OCI-M2 (cell line): ENCODE data around the gene RCBTB1.
"Not testable (repeated sequence)": the region's sequence is repeated elsewhere in the genome, so short reads cannot be mapped to it uniquely, and the experiment has no call there.

Experiments used
- DNase-seq: peaks from one replicate; lab custom pipeline; 2025; ENCODE audit not compliant: unreplicated experiment; lab: John Stamatoyannopoulos, UW

RCBTB1 gene

DNA sequence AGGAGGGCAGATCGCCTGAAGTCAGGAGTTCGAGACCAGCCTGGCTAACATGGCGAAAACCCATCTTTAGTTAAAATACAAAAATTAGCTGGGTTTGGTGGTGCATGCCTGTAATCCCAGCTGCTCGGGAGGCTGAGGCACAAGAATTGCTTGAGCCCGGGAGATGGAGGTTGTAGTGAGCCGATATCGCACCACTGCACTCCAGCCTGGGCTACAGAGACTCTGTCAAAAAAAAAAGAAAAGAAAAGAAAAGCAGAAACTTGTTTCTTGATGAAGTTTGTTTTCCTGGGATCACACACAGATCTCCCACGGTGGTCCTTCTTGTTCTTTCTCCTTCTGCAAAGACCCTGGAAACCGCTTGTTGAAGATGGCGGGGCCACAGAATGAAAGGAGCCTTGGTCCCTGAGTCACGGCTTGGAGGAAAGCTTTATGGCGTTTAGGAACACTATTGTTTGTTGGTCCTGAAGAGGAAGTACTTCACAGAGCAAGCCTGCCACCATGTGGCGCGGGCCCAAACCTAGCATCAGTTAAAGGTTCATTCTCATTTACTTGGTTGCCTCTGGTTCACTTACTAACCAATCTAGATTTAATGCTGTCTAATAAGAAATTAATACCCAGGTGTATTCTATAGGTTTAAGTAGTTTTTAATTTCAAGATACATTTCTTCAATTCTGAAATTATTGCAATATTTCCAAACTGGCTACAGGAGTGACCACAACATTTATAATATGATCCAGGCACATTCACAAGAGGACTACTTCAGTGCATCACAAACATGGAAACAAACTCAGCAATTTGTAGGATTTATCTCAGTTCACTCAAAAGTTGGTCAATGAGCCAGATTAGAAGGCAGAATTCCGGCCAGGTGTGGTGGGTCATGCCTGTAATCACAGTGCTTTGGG, 21.6 kb upstream of the RCBTB1 start:
- DNase-seq, result peak; percentile 29

DNA sequence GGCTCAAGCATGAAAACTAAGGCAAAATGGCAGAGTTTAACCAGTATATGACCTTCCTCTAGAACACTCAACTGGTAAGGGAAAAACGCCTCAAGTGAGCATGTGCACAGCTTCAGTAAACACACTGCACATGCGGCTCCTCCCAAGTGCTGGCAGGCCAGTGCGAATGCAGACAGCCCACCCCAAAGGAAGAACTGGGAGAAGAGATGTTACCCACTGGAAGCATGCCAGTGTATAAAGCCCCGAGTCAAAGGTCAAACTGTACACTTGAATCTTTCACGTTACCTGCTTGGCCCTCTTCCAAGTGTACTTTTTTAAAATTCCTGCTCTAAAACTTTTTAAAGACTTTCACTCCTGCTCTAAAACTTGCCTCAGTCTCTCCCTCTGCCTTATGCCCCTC, 19.2 kb upstream of the RCBTB1 start:
- DNase-seq, result no peak

DNA sequence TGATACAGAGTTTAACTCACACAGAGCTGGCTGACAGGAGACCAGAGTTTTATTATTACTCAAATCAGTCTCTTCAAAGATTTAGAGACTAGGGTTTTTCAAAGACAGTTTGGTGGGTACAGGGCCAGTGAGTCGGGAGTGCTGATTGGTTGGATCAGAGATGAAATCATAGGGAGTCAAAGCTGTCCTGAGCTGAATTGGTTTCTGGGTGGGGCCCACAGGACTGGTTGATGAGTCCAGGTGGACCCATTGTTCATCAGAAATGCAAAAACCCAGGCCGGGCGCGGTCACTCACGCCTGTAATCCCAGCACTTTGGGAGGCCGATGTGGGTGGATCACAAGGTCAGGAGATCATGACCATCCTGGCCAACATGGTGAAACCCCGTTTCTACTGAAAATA, 17.3 kb upstream of the RCBTB1 start:
- DNase-seq, result not testable (repeated sequence)

DNA sequence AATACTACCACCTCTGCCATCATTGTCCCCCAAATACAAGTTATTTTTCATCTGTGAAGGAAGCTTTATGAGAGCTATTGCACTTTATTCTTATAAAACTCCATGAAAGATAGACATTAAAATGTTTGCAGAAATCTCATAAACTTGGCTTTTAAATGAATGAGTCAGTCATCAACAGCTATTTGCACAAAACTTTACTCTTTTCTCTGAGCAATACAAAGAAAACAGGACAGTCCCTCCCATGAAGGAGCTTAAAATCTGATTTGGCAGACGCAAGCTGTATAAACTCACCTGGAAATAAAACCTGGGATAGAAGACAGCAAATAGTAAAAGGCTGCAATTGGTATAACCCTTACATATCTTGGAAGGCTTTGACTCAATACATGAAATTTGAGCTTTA, 16.6 kb upstream of the RCBTB1 start:
- DNase-seq, result no peak

DNA sequence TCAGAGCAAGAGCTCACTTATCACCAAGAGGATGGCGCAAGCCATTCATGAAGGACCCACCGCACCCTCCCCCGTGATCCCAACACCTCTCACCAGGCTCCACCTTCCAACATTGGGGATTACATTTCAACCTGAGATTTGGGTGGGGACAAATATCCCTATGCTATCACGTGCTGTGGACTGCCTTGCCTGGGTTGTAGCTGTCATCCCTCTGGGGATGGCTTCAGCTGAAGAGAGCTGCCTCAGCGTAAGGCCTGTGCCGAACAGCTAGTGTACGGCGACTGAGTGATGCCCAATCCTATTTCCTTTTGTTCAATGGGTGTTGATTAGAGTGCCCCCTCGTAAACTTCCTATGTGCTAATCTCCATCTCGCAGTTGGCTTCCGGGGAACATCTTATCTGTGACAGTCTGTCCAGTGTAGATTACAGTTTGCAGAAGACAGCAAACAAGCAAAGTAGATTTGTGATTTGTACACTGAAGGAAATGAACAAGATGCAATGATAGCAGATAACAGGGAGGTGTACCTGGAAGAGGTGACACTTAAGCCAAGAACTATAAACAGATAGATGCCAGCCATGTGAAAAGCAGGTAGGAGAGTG, 11.8 kb upstream of the RCBTB1 start:
- no peak for DNase-seq

DNA sequence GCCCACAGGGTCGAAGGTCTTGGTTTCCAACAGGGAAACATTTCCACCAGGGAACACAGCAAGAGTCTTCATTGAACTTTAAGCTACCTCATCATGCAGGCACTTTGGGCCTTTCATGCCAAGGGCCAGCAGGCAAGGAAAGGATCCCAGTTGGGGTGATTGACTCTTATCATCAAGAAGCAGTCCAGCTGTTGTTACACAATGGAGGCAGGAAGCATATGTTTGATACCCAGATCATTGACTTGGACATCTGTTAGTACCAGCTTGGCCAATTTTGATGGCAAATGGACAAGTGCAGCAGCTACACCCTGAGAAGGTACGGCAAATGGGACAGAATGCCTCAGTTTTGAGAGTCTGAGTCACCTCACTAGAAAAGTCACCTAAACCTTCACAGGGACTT, 10.9 kb upstream of the RCBTB1 start:
- no peak for DNase-seq

DNA sequence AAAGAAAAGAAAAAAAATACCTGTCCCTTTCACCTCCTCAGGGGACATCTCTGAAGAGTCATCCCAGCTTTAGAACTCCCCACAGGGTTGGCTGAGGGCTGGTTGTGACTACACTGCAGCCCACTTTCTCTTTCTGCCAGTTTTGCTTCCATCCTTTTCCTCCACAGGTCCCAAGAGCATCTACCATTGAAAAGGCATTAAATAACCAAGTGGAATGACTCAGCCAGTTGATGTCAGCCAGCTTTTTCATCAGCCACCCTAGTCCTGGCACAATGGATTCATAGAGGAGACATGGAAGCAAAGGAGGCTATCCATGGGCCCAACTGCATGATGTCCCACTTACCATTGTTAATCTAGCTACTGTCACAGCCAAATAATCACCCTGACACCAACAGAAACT, 9.2 kb upstream of the RCBTB1 start:
- no peak for DNase-seq

DNA sequence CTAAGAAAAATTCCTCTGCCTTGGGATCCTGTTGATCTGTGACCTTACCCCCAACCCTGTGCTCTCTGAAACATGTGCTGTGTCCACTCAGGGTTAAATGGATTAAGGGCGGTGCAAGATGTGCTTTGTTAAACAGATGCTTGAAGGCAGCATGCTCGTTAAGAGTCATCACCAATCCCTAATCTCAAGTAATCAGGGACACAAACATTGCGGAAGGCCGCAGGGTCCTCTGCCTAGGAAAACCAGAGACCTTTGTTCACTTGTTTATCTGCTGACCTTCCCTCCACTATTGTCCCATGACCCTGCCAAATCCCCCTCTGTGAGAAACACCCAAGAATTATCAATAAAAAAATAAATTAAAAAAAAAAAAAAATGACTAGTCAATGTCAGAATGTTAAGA, 8.5 kb upstream of the RCBTB1 start:
- not testable (repeated sequence) for DNase-seq

DNA sequence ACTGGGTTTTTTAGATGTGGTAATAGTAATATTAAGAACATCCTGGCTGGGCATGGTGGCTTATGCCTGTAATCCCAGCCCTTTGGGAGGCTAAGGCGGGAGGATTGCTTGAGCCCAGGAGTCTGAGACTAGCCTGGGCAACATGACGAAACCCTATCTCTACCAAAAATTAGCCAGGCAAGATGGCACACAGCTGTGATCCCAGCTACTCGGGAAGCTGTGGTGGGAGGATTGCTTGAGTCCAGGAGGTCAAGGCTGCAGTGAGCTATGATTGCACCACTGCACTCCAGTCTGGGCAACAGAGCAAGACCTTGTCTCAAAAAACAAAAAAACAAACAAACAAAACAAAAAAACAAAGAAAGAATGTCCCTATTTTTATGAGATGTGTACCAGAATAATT, 5.4 kb upstream of the RCBTB1 start:
- not testable (repeated sequence) for DNase-seq

DNA sequence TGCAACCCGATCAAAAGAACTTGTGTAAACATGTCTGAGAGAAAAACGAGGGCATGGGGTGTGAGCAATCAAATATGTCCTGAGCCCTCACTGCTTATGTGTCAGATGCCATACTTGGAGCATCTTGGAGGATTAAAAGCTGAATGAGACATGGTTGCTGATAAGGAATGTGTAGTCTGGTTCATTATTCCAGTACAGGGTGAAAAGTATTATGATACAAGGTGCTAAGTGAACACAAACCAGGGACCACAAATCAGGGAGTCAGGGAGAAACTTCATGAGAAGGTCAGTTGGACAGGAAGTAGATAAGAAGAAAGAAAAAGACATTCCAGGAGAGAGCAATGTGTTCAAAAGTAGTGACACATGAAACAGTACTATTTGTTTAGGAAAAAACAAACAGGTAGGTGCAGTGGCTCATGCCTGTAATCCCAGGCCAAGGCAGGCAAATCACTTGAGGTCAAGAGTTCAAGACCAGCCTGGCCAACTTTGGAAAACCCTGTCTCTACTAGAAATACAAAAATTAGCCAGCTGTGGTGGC, 2.0 kb upstream of the RCBTB1 start:
- no peak for DNase-seq

DNA sequence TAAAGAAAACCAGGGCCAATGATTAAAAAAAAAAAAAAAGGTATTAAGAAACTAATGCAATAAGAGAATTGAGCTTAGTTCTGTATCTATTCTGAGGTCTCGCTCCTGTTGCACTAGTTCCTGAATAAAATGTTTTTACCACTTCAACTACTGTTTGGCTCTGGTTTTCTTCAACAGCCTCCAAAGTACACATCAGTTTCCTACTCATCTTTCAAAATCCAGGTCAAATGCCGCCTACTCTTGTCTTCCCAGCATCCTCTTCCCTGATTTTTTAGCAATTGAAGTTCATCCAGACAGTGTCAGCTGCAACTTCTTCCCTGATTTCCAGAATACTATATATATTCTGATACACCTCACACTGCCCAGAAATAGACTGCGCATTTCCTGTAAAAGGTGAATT, 1.4 kb upstream of the RCBTB1 start:
- no peak for DNase-seq

DNA sequence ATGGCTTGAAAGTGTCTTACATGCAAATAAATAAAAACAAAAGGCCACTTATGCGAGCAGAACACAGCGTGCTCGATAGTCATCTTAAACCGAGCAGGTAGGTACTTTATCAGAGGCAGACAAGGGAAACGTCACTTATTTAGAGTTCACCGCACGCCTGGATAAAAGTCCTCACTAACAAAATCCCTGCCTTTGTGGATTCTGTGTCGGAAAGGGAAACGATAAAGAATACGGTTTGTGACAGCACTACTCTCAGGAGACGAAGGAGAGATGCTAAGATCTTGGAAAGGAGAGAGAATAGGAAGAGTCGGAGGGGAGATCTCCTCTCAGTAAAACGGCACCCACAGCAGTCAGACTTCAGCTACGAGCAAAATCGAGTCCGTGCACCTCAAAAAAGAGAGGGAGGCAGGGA, 581 bp downstream of the RCBTB1 start:
- no peak for DNase-seq

DNA sequence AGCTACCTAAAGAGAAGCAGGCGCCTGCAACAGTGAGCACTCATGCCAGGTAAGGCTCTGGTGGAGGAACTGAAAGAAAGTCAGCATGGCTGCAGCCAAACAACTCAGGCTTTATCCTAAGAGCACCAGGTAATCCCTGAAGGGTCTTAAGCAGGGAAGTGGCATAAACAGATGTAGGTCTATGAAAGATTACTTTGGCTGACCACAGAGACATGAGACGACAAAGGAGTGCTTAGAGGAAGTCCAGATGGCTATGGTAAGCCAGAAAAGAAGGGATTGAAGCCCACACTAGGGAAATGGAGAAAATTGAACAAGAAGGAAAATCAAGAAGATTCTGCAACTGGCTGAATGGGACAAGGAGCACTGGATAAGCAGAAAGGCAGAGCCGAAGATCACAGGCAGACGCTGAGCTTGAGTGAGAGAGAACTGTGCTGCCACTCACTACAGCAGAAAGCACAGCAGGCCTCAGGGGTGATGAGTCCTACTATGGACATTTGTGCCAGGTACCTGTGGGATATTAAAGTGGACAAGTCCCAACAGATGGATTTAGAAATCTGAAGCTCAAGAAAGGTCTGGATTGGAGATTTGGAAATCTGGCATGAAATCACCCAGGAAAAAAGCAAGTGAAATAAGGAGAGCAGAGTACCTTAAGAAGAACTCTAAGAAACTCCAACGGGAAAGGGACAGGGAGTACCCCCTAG, 4.2 kb downstream of the RCBTB1 start:
- no peak for DNase-seq

DNA sequence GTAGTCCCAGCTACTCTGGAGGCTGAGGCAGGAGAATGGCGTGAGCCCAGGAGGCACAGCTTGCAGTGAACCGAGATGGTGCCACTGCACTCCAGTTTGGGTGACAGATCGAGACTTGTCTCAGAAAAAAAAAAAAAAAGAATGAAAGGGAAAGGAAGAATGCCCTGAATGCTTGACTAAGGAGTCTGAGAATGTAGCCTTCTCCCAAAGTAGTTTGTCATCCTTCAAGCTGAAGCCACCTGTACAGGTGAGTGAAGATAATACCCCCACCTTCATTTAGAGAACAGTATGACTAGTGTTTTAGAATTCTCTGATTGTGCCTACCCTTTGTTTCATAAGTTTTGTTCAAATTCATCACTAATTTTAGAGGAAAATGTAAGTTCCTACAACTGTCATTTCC, 5.9 kb downstream of the RCBTB1 start:
- no peak for DNase-seq

DNA sequence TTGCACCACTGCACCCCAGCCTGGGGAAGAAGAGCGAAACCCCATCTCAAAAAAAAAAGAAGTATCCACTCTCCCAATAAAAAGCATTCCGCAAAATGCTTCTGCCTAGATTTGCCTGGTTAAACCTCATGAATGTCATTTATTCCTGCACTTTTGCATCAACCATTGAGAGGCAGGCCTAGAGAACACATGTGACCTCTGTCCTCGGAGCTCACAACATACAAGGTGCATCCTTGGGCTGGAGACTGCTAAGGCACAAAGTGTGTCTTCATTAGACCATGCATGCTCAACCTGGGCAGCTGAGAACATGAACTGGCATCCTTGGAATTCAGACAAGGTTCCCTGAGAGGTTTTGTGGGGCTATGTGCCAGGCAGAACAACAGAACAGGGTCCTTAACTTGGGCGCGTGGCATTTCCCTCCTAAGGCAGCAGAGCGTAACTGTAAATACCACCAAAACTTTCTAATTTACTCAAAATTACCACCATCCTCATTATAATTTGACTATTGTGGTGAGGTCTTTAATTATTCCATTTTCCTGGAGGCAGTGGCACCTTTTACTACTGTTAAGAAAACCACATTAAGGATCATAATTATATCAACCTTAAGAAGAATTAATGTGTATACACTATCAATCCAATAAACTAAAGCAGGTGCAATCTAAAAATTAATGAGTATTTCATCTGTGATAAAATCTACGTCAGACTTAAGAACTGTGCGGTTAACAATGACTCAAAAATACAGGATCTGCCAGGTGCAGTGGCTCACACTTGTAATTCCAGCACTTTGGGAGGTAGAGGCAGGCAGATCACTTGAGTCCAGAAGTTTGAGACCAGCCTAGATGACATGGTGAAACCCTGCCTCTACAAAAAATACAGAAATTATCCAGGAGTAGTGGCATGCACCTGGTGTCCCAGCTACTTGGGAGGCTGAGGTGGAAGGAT, 13.8 kb downstream of the RCBTB1 start:
- no peak for DNase-seq

DNA sequence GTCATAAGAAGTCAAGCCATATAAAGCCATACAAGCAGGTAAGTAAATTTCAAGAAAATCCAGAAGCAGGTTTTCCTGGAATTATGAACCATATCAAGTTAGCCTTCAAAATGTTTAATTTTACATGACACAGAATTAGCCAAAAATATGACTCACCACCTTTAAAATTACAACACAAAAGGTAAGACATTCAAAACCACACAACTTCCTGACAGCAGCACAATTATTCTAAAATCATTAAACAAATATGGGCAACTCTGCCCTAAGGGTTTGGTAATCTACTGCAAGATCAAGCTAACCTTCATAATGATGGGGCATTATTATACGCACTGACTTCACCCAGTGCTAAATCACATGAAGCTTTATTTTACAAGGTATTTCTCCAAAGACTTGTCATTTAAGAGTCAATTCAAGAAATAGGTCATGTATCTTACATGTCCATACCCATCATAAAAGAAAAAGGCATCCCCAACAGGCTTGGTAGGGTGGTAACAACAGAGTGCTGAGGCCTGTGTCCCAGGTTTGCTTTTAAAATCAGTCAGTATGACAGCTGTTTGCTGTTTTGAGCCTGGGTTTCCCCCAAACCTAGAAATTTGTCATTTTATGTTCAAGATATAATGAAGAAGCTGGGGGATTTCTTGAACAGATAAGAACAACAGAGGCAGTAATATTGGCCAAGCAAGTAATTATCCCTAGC, 15.2 kb downstream of the RCBTB1 start:
- DNase-seq, result no peak

DNA sequence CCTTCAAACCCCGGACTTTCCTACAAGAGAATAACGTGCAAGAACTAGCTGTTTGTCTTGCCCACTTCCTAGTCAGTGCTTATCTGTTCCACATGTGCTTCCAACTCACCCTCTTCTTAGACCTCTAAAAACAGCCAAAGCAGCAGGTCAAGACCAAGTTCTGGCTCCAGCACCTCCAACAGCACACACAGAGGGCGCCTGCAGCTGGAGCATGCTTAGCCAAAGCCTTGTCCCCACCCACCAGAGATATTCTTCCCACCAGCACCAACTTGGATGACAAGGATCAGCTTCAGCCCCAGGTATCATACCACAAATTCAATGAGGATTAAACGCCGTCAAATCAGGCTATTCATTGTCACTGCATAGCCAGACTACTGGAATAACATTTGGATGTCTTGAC, 17.9 kb downstream of the RCBTB1 start:
- no peak for DNase-seq

DNA sequence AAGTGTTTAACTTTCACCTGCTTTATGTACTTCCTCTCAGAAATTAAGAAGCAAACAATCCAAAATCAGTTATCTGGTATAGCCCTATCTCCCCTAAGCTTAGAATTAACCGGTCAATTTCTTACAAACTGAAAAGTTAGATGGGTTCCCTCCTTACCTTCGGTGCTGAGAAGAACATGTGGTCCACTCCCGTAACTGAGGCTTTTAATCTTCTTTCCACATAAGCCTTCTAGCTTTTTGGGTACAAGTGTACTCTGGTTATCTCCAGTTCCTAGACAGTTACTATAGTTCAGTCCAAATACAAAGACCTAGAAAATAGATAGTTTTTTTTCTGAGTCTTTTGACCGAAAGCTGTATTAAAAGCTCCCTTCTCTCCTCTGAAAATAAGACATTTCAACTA, 18.9 kb downstream of the RCBTB1 start:
- DNase-seq, result no peak

DNA sequence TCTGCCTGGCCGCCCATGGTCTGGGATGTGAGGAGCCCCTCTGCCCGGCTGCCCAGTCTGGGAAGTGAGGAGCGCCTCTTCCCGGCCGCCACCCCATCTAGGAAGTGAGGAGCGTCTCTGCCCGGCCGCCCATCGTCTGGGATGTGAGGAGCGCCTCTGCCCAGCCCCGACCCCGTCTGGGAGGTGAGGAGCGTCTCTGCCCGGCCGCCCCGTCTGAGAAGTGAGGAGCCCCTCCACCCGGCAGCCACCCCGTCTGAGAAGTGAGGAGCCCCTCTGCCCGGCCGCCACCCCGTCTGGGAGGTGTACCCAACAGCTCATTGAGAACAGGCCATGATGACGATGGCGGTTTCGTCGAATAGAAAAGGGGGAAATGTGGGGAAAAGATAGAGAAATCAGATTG, 19.9 kb downstream of the RCBTB1 start:
- not testable (repeated sequence) for DNase-seq

DNA sequence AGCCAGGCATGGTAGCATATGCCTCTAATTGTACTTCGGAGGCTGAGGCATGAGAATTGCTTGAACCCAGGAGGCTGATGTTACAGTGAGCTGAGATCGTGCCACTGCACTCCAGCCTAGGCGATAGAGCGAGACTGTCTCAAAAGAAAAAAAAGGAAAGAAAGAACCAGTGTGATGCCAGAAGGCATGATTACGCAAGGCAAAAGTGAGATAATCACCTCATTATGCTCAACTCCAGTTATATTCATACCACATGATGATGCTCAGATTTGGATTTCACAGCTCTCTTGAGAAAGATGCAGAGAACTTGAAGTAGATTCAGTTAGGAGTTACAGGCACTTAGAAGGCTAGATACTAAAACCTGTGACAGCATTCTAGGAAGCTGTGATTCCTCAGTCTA, 21.8 kb downstream of the RCBTB1 start:
- DNase-seq, result no peak
